CD1c-positive myeloid dendritic cell (primary cell): Measurements from ENCODE around the gene EGFL6.

Source experiments
- DNase-seq: peaks from one replicate; pipeline ENCODE4 v3.0.0-alpha.2; 2016; ENCODE audit errors: extremely low spot score

EGFL6 gene, protein sequence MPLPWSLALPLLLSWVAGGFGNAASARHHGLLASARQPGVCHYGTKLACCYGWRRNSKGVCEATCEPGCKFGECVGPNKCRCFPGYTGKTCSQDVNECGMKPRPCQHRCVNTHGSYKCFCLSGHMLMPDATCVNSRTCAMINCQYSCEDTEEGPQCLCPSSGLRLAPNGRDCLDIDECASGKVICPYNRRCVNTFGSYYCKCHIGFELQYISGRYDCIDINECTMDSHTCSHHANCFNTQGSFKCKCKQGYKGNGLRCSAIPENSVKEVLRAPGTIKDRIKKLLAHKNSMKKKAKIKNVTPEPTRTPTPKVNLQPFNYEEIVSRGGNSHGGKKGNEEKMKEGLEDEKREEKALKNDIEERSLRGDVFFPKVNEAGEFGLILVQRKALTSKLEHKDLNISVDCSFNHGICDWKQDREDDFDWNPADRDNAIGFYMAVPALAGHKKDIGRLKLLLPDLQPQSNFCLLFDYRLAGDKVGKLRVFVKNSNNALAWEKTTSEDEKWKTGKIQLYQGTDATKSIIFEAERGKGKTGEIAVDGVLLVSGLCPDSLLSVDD

GRCh38 chrX:13569479-13570260 lies at the start of gene EGFL6:
Gene EGFL6 (plus strand): TSS chrX:13569601. CDS start chrX:13569862, 261 bp downstream.
- DNase-seq = no peak

DNA sequence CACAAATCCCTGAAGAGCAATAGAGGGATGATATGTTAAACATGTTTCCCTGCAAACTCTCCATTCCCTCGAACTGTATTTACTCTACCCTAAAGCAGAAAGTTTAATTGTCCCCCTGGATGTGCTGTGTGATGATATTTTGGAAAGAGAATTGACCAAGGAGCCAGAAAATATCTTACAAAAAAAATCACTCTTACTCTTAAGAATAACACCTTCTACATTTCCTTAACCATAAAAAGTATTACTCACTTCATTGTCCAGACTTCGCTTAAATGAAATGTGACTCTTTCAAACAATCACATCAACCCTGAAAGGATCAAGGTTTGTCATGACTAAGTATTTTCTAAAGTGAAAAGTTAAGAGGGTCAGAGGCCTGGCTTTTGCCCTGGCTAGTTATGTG lies 49.0 kb upstream of the EGFL6 start:
- DNase-seq = no peak

GRCh38 chrX:13520936-13521335 lies 48.5 kb upstream of the EGFL6 start:
- no peak for DNase-seq

DNA sequence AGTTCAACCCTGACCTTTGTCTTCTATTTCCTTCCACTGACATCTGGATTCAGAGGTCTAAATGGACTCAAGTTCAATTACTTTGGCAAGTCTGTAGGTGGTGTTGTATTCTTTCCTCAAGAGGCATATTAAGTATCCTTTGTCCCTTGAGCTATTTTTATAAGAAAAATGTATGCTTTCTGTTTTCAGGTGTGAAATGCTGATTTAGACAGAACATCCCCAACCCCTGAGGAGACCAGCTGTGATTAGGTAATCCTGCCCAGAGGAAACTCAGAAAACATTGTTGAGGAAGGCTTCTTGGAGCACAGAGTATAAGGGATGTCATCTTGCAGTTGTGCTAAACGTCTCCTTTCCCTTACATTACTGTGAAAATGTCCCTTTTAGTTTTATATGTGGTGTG lies 46.6 kb upstream of the EGFL6 start:
- no peak for DNase-seq

DNA sequence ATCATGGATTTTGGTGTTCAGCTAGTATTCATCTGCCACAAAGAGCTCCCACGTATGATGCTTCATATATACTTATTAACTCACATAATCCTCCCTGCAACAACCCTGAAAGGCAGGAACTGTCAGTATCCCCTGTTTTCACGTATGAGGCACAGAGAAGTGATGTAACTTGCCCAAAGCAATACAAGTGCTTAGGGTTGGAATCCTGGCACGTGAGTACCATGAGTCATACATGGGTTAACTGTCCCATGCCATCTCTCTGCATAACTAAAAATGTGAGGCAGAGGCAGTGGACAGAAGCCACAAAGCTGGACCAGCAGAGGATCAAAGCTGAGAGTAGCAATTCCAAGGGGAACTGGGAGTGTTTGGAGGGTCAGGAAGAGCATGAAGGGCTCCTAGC lies 35.7 kb upstream of the EGFL6 start:
- DNase-seq = no peak

DNA sequence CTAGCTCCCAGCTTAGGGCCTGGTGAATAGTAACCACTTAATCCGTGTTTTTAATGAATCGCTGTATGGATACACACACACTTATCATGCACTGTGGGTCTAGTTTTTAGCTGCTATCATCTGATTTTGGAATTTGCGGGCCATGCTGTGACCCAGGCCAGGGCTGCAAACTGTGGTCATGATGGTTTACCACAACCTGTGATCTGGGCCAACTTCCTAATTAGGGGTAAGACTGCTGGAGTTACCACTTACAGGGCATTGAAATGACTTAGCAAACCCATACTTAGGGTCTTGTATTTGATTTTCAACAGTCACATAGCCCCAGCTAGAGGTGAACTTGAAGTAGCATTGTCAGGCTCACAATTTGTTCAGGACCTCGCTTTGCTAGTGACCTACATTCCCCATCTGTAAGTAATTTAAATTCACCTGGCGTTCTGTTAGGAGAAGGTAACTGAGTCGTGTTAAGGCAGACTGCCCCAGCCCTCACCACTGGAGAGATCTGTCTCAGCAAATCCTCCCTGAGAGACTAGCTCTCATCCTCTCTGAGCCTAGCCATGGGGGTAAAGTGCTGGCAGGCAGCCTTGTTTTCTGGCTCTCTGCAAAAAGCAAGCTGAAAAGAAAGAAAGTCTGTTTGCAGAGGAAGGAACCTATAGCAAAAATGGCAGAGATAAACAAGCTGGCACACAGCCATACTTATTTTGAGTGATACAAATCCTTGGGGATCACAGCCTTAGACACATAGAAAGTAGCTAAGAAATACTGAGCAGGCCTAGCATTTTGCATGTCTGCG lies 33.8 kb upstream of the EGFL6 start:
- no peak for DNase-seq

DNA sequence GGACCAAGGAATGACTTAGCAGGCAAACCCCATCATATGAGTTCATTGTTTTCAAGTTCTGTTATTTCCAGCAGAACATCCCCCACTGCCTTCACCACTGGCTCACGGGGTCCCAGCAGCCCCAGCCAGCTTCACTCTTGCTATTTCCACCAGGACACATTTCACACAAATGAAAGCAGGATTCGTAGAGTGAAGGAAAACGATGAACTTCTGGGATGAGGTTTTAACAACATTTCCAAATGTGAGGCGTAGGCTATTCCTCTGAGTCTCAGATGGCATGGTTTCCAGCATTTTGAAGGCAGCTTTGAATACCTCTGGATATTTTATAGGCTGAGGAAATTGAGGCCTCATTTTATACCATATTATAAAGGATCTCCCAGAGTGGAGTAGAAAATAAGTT lies 32.9 kb upstream of the EGFL6 start:
- DNase-seq = no peak

GRCh38 chrX:13538414-13538813 lies 31.0 kb upstream of the EGFL6 start:
- DNase-seq = no peak

DNA sequence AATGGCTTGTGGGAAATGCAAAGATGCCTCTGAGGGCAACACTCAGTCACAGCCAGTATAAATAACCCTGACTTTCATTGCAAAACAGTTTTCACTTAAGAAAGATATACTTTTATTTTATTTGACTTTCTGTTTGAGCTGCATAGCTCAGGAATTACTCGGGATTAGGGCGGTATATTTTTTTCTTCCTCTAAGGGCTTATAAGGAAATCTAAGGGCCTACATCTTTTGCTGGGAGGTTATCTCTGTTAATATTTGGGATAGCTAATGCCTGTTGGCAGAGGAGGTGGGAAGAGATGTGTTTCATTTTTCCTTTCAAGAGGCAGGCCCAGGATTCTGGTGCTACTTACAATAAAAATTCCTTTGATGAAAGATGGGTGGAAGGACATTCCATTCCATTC lies 28.8 kb upstream of the EGFL6 start:
- no peak for DNase-seq

DNA sequence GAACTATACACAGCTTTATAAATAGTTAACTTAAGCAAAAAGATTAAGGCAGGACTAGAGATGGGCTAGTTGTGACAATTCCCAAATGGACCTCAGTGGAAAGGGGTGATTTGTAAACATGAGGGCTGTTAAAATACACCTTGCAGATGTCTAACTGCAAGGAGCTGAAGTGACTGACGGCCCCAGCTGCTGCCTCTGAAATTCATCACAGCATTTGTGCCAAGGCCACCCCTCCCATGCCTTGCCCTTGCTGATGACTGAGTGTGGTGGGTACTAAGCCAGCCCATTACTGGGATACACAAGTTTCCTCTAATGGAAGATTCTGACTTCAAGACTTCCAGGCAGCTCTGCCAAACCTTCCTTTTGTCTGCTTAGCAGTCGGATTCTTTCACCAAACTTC lies 23.7 kb upstream of the EGFL6 start:
- no peak for DNase-seq

- no peak for DNase-seq
These were observed 21.7 kb upstream of the EGFL6 start for GRCh38 chrX:13547671-13548070.

DNA sequence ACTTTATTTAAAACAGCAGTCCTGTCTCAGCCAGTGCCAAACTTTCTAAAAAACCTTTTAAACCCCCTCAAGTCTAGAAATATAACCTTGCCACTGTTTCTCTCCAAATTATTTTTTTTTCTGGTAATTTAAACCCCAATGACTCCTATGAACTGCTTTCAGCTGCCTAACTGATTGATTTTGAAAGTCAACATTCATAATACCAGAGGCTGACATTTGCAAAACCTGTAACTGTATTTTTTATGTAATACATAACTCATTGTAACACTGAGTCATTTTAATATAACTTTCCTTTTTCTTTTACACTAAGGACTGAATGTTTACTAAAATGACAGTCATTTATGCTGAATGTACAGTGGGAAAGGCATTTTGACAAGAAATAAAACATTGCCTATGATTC lies 19.1 kb upstream of the EGFL6 start:
- no peak for DNase-seq

DNA sequence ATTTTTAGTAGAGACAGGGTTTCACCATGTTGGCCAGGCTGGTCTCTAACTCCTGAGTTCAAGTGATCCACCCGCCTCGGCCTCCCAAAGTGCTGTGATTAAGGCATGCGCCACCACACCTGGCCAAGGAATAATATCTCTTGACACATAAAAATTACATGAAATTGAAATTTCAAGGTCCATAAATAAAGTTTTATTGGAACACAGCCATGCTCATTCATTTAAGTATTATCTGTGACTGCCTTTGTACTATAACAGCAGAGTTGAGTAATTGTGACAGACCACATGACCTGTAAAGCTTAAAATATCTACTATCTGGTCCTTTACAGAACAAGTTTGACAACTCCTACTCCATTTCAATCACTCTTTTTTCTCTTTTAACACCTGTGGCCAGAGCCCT lies 17.8 kb upstream of the EGFL6 start:
- DNase-seq = no peak

DNA sequence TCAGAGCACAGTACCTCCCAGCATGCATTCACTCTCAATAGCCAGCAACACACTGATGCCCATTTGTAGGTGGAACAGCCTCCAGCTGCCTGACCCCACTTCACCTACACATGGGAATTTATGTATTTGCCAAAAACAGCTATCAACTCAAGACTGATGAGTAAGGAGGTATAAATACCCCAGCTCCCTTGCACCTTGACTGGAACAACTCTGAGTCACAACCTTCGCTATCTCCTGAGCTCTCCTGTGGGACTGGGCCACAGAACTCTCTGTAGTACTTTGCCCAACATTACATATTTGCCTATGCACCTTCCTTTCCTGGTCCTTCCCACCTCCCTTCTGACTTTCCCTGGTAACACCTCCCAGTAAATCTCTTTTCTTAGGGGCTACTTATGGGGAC lies 16.5 kb upstream of the EGFL6 start:
- DNase-seq = no peak

DNA sequence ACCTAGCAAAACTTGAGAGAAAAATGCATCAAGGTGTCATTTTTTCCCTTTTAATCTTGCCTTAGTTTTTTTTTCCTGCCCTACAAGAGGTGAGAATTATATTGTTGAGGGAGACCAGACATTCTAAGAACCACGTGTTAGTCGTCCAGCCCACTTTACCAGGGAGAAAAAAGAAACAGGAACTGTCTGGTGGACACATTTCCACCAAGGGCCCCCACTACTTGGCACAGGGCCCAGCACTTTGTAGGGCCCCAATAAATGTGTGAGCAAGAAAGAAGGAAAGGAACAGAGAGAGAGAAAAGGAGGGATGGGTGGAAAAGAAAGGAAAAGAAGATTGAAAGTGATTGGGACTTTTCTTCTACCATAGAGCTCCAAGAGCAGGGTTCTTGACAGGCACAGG lies 3.9 kb upstream of the EGFL6 start:
- no peak for DNase-seq

DNA sequence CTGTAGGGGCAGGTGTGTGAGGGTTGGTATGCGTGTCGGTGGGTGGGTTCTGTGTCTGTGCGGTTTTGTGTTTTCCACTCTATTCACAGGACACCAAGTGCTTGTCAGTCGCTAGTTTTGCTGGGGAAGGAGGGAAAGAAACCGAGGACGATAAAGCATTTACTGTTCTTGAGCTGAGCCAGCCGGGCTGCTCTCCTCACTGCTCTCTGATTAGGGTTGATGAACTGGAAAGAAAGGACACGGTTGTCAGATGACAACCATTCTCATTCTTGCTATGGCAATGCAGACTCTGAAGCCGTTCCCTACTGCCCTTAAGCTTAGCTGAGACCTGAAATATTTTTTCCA lies 832 bp downstream of the EGFL6 start:
- no peak for DNase-seq

DNA sequence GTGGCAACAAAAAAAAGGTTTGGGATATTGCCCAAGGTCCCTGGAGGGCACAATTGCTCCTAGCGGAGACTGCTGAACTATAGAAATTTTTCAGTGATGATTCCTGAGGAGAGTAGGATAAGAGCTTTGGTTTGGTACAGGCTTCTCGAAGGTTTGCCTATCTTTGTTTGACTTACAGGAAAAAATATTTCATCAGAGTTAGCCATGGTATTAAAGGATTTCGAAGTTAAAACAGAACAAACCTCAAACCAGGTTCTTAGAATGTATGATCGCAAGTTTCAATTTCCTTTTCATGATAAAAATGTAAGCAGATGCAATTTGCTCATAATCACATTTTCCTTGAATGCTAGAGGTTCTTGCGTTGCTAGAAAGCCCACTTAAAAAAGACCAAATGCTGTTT lies 1.7 kb downstream of the EGFL6 start:
- no peak for DNase-seq

DNA sequence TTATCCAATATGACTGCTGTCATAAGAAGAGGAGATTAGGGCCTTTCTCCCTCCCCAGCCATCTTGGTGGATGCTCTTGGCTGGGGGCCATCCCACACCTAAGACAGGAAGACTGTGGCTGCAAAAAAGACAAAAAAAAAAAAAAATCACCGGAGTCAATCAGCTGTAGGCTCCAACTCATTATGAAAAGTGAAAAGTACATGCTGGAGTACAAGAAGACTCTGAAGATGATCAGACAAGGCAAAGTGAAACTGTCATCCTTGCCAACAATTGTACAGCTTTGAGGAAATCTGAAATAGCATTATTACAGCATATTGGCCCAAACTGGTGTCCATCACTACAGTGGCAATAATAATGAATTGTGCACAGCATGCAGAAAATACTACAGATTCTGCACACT lies 5.2 kb downstream of the EGFL6 start:
- no peak for DNase-seq

DNA sequence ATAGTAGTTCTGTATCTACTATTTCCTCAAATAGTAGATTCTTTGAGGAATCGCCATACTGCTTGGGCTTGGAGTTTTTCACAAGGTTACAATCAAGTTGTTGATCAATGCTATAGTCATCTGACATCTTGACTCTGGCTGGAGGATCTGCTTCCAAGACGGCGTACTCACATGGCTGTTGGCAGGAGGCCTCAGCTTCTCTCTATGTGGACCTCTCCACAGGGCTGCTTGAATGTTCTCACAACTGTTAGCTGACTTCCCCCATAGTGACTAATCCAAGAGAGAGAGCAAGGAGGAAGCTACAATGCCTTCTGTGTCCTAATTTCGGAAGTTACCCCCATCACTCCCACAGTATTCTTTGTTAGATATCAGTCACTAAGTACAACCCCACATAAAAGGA lies 10.3 kb downstream of the EGFL6 start:
- DNase-seq = peak; percentile 59

GRCh38 chrX:13581554-13581953 lies 12.2 kb downstream of the EGFL6 start:
- no peak for DNase-seq

GRCh38 chrX:13587786-13588477 lies 18.5 kb downstream of the EGFL6 start:
- DNase-seq = no peak

DNA sequence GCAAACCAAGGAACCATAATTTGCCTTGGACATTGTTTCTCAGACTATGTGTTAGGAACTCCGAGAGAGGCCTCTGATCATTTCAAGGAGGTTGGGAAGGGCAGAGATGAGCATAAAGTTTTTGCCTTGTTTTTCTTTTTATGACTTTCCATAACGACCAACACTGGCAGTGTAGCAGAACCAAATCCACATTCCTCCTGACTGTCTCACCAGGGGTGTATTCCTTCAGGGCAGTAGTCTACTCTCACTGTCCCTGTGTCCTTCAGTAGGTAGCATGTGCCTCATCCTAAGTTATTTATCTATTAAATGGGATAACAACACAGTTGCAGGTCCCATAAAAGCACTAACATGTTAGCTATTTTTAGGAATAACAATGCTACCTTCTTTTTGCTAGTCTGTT lies 20.8 kb downstream of the EGFL6 start:
- no peak for DNase-seq
